D721Med (cell line): ENCODE results near the gene ARFGAP1.

Experiments
- DNase-seq: peaks from one replicate; pipeline ENCODE4 v3.0.0; 2011; ENCODE audit warnings: low spot score; ENCODE audit not compliant: insufficient read length
- FAIRE-seq: peaks from 2 replicates; lab custom pipeline; 2011; peaks lifted over from hg19 to GRCh38; lab: Jason Lieb, UNC
- CTCF ChIP-seq: IDR thresholded peaks from 2 replicates; pipeline ENCODE4 v1.5.1; 2012; ENCODE audit warnings: mild to moderate bottlenecking, control low read depth; ENCODE audit not compliant: insufficient read depth; ENCODE audit errors: missing control alignments

ARFGAP1 gene

GRCh38 chr20:63273059-63273579 is 506 bp downstream of the ARFGAP1 start:
- DNase-seq: no peak
- no peak for TF ChIP-seq CTCF
- no peak for FAIRE-seq

GRCh38 chr20:63273635-63274380 is 1.2 kb downstream of the ARFGAP1 start:
- FAIRE-seq (no peak), DNase-seq (no peak)
- TF ChIP-seq CTCF: no peak

- DNase-seq: no peak
- no peak for FAIRE-seq
- no peak for TF ChIP-seq CTCF
These were observed 2.0 kb downstream of the ARFGAP1 start for GRCh38 chr20:63274381-63275228.

GRCh38 chr20:63275825-63276224 is 3.2 kb downstream of the ARFGAP1 start:
- no peak for FAIRE-seq
- no peak for TF ChIP-seq CTCF
- no peak for DNase-seq

GRCh38 chr20:63276956-63277355 is 4.3 kb downstream of the ARFGAP1 start:
- no peak for FAIRE-seq
- no peak for TF ChIP-seq CTCF
- no peak for DNase-seq

- FAIRE-seq (no peak), DNase-seq (no peak)
- TF ChIP-seq CTCF: no peak
These were observed 5.1 kb downstream of the ARFGAP1 start for GRCh38 chr20:63277466-63278272.
